Karpas-422 (cell line): ENCODE measurements around the gene BACH2. TPM values are rescaled to one million over a fixed set of nuclear protein-coding genes. Genes with fewer than 3 reads are reported as not detected.
"Not testable (repeated sequence)": the region's sequence is repeated elsewhere in the genome, so short reads cannot be mapped to it uniquely, and the experiment has no call there.

ENCODE experiments used
- DNase-seq: peaks from one replicate; pipeline ENCODE4 v3.0.0-alpha.2; 2015
- H2AFZ ChIP-seq: fragments of 200-600 bp; sonication (generic); 2 replicates; pipeline ENCODE4 v1.6.1; 2014; ENCODE audit warnings: antibody characterized with exemption, low read length, mixed read lengths
- H3K27ac ChIP-seq: fragments of 200-600 bp; sonication (generic); 2 replicates; pipeline ENCODE4 v1.5.1; 2014; ENCODE audit warnings: mild to moderate bottlenecking, low read length, moderate library complexity
- H3K27me3 ChIP-seq: fragments of 200-600 bp; sonication (generic); 2 replicates; pipeline ENCODE4 v1.6.1; 2014; ENCODE audit warnings: low read length, mixed read lengths
- H3K36me3 ChIP-seq: fragments of 200-600 bp; sonication (generic); 2 replicates; pipeline ENCODE4 v1.6.1; 2014; ENCODE audit warnings: low read length, mixed read lengths; ENCODE audit not compliant: insufficient read depth
- H3K4me1 ChIP-seq: fragments of 200-600 bp; sonication (generic); 2 replicates; pipeline ENCODE4 v1.6.1; 2014; ENCODE audit warnings: mild to moderate bottlenecking, low read length, mixed read lengths
- H3K4me2 ChIP-seq: fragments of 200-600 bp; sonication (generic); 2 replicates; pipeline ENCODE4 v1.6.1; 2014; ENCODE audit warnings: low read length, low read depth, mild to moderate bottlenecking; ENCODE audit not compliant: poor library complexity, severe bottlenecking
- H3K4me3 ChIP-seq: fragments of 200-600 bp; sonication (generic); 2 replicates; pipeline ENCODE4 v1.5.1; 2014; ENCODE audit warnings: mild to moderate bottlenecking, antibody characterized with exemption, low read length, mixed read lengths
- H3K79me2 ChIP-seq: fragments of 200-600 bp; sonication (generic); 2 replicates; pipeline ENCODE4 v1.6.1; 2014; ENCODE audit warnings: mild to moderate bottlenecking, low read length, mixed read lengths
- H3K9ac ChIP-seq: fragments of 200-600 bp; sonication (generic); 2 replicates; pipeline ENCODE4 v1.6.0; 2014; ENCODE audit warnings: low read length
- H3K9me2 ChIP-seq: fragments of 200-600 bp; sonication (generic), shearing (Covaris generic); replicated peaks from 2 replicates; pipeline ENCODE4 v1.6.0; 2014; ENCODE audit warnings: mild to moderate bottlenecking, low read length, moderate library complexity; ENCODE audit not compliant: insufficient read depth
- H3K9me3 ChIP-seq: fragments of 300-700, 200-600 bp; sonication (generic); 2 replicates; pipeline ENCODE4 v1.6.1; 2014; ENCODE audit warnings: low read length, mixed read lengths
- H4K20me1 ChIP-seq: fragments of 200-600 bp; sonication (generic); 2 replicates; pipeline ENCODE4 v1.6.1; 2014; ENCODE audit warnings: mild to moderate bottlenecking, antibody characterized with exemption, low read length, low read depth; ENCODE audit not compliant: insufficient read depth
- total RNA-seq: library from RNA; depleted of rRNA; stranded (reverse); fragments of >200 nt; shearing (Covaris generic); gene quantifications from 2 replicates; pipeline ENCODE4 v1.2.3, GENCODE V29; 2014; ENCODE audit warnings: low replicate concordance

Gene BACH2
- total RNA-seq, 1 experiment from 2014 or later = 3.2 TPM

DNA sequence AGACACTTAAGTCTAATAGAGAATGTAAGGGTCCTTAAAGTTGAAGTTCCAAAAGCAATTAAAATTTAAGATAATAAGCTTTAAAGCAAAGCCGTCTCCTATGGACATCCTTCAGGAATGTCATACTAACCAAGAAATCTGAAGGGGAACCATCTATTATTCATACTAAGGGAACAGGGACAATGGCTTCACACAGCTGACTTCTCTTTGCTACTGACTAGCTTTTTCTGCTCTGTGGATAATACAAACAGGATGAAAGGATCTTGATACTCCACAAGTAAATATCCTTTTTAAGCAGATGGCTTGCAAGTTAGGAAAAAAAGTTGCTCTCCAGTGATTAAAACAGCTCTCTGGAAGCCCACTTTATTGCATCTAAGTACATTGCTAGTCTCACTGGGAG, 178.6 kb downstream of the BACH2 start:
- Histone ChIP-seq H4K20me1 (no peaks in the 10 kb centered on the region), H2AFZ (no peak overlapping the region), H3K9me2 (no peaks in the 10 kb centered on the region), H3K79me2 (no peaks in the 10 kb centered on the region), H3K4me2 (no peak overlapping the region), H3K9ac (no peak overlapping the region), H3K4me1 (peaks cover 39% of the 10 kb centered on the region), H3K9me3 (peaks cover 8% of the 10 kb centered on the region; the same call in 1 of the 2 replicates), H3K27ac (no peak overlapping the region), H3K4me3 (no peak overlapping the region), H3K36me3 (no peaks in the 10 kb centered on the region), H3K27me3 (no peaks in the 10 kb centered on the region)
- DNase-seq = no peak

DNA sequence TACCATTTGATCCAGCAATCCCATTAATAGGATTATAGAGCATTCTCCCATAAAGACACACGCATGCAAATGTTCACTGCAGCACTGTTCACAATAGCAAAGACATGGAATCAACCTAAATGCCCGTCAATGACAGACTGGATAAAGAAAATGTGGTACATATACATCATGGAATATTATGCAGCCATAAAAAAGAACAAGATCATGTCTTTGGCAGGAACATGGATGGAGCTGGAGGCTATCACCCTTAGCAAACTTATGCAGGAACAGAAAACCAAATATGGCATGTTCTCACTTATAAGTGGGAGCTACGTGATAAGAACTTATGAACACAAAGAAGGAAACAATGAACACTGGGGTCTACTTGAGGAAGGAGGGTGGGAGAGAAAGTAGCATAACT, 180.5 kb downstream of the BACH2 start:
- H3K27me3 ChIP-seq, H3K36me3 ChIP-seq, H3K4me3 ChIP-seq, H3K9me3 ChIP-seq, H3K79me2 ChIP-seq, DNase-seq, H4K20me1 ChIP-seq, H3K4me2 ChIP-seq, H2AFZ ChIP-seq, H3K9ac ChIP-seq, H3K9me2 ChIP-seq, H3K27ac ChIP-seq: not testable (repeated sequence)
- peaks cover 22% of the 10 kb centered on the region for H3K4me1 ChIP-seq

- Histone ChIP-seq H3K36me3 (no peaks in the 10 kb centered on the region), H4K20me1 (no peaks in the 10 kb centered on the region), H3K9me2 (no peaks in the 10 kb centered on the region), H2AFZ (no peak overlapping the region), H3K4me3 (no peak overlapping the region), H3K79me2 (no peaks in the 10 kb centered on the region), H3K27ac (no peak overlapping the region), H3K4me2 (no peak overlapping the region), H3K4me1 (peaks cover 5% of the 10 kb centered on the region), H3K9ac (no peak overlapping the region), H3K27me3 (no peaks in the 10 kb centered on the region; the same call in 1 of the 2 replicates), H3K9me3 (peaks cover 9% of the 10 kb centered on the region; the same call in 1 of the 2 replicates)
- no peak for DNase-seq
Observed at GRCh38 chr6:90113389-90113788, 183.3 kb downstream of the BACH2 start.

GRCh38 chr6:90111387-90111786, 185.3 kb downstream of the BACH2 start:
- H3K9ac ChIP-seq = no peak overlapping the region
- peaks cover 9% of the 10 kb centered on the region; the same call in 1 of the 2 replicates for H3K9me3 ChIP-seq
- no peaks in the 10 kb centered on the region for H3K79me2 ChIP-seq
- DNase-seq = no peak
- no peaks in the 10 kb centered on the region for H3K36me3 ChIP-seq
- H3K27ac ChIP-seq = no peak overlapping the region
- H3K4me2 ChIP-seq = no peak overlapping the region
- peaks cover 17% of the 10 kb centered on the region for H3K4me1 ChIP-seq
- H3K4me3 ChIP-seq = no peak overlapping the region
- H3K27me3 ChIP-seq = no peaks in the 10 kb centered on the region; the same call in 1 of the 2 replicates
- no peak overlapping the region for H2AFZ ChIP-seq
- H3K9me2 ChIP-seq = no peaks in the 10 kb centered on the region
- no peaks in the 10 kb centered on the region for H4K20me1 ChIP-seq

- no peaks in the 10 kb centered on the region for H4K20me1 ChIP-seq
- DNase-seq = no peak
- peaks cover 17% of the 10 kb centered on the region for H3K4me1 ChIP-seq
Observed at GRCh38 chr6:90110971-90111370, 185.7 kb downstream of the BACH2 start.

DNA sequence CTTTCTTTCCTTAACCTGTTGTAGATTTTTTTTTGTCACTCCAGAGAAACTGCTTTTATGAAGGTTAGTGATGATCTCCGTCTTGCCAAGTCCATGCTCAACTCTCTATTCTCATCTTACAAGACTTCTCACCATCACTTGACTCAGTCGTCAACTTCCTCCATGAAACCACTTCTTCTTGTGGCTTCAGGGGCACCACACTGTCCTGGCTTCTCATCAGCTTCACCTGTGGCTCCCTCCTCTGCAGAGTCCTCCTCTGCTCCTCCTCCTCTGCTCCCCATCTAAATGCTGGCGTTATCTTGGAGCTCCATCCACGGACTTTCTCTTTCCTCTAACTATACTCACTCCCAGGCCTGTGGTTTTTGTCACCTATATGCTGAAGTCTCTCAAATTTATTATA, 187.5 kb downstream of the BACH2 start:
- Histone ChIP-seq H3K4me2 (no peak overlapping the region), H3K4me1 (peaks cover 17% of the 10 kb centered on the region), H3K27me3 (no peaks in the 10 kb centered on the region; the same call in 1 of the 2 replicates), H3K4me3 (no peak overlapping the region), H3K9ac (no peak overlapping the region), H3K36me3 (no peaks in the 10 kb centered on the region), H3K9me2 (no peaks in the 10 kb centered on the region), H3K79me2 (no peaks in the 10 kb centered on the region), H2AFZ (no peak overlapping the region), H4K20me1 (no peaks in the 10 kb centered on the region), H3K9me3 (peaks cover 9% of the 10 kb centered on the region; the same call in 1 of the 2 replicates), H3K27ac (no peak overlapping the region)
- no peak for DNase-seq

More at GRCh38 chr6:90110971-90111370, 185.7 kb downstream of the BACH2 start:
- H3K9ac ChIP-seq = no peak overlapping the region
- H3K9me2 ChIP-seq = no peaks in the 10 kb centered on the region
- H3K4me3 ChIP-seq = no peak overlapping the region
- no peaks in the 10 kb centered on the region for H3K79me2 ChIP-seq
- peaks cover 9% of the 10 kb centered on the region; the same call in 1 of the 2 replicates for H3K9me3 ChIP-seq
- no peak overlapping the region for H3K27ac ChIP-seq
- no peak overlapping the region for H2AFZ ChIP-seq
- no peaks in the 10 kb centered on the region; the same call in 1 of the 2 replicates for H3K27me3 ChIP-seq
- no peak overlapping the region for H3K4me2 ChIP-seq
- H3K36me3 ChIP-seq = no peaks in the 10 kb centered on the region

GRCh38 chr6:90107771-90108282, 188.8 kb downstream of the BACH2 start:
- Histone ChIP-seq H3K4me3 (no peak overlapping the region), H2AFZ (no peak overlapping the region), H3K4me2 (peak overlapping the region; percentile 25), H3K9ac (no peak overlapping the region), H3K9me3 (no peaks in the 10 kb centered on the region), H3K27me3 (no peaks in the 10 kb centered on the region; the same call in 1 of the 2 replicates), H3K79me2 (no peaks in the 10 kb centered on the region), H3K4me1 (peaks cover 26% of the 10 kb centered on the region), H4K20me1 (no peaks in the 10 kb centered on the region), H3K27ac (no peak overlapping the region), H3K9me2 (no peaks in the 10 kb centered on the region), H3K36me3 (no peaks in the 10 kb centered on the region)
- no peak for DNase-seq

DNA sequence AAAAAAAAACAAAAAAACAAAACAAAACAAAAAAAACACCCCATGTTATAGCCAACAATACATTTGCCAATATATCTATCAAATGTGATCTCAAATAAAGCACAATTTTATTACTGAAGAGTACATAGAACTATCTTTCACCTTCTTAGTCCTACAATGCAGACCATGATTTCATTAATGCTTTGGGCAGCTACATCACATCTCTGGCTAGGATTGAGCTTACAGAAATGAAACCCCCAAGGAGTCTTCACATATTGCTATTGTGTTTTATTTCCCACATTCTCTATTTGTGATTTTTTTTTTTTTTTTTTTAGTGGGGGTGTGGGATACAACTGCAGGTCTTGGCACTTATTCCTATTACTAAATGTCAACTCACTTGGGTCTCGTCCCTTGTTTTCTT, 189.3 kb downstream of the BACH2 start:
- H3K9me2 ChIP-seq = no peaks in the 10 kb centered on the region
- no peaks in the 10 kb centered on the region; the same call in 1 of the 2 replicates for H3K27me3 ChIP-seq
- no peak overlapping the region for H3K27ac ChIP-seq
- H3K36me3 ChIP-seq = no peaks in the 10 kb centered on the region
- no peak overlapping the region for H3K9ac ChIP-seq
- H4K20me1 ChIP-seq = no peaks in the 10 kb centered on the region
- H3K4me2 ChIP-seq = peak overlapping the region; percentile 25
- no peak overlapping the region for H2AFZ ChIP-seq
- H3K79me2 ChIP-seq = no peaks in the 10 kb centered on the region
- H3K4me1 ChIP-seq = peaks cover 27% of the 10 kb centered on the region
- no peak overlapping the region for H3K4me3 ChIP-seq
- no peak for DNase-seq
- H3K9me3 ChIP-seq = no peaks in the 10 kb centered on the region
